Activated CD4-positive, alpha-beta memory T cell treated with anti-CD3 and anti-CD28 coated beads, Interleukin-2, amount 10 ng/mL, durations not matched to agents 7 days and 5 days (primary cell): ENCODE results near the gene AVEN. TPM values are rescaled to one million over a fixed set of nuclear protein-coding genes. Genes with fewer than 3 reads are reported as not detected.

Source experiments
- CTCF ChIA-PET: fragments of 350-600 bp; sonication (Branson Sonifier 250); formaldehyde crosslinking; loops from one replicate; lab custom pipeline; 2021; ENCODE audit warnings: antibody characterized with exemption, inconsistent platforms; lab: Charles Lee
- POLR2A ChIA-PET: fragments of 350-600 bp; sonication (Branson Sonifier 250); formaldehyde crosslinking; loops from one replicate; lab custom pipeline; 2021; ENCODE audit warnings: antibody characterized with exemption; lab: Charles Lee
- DNase-seq: peaks from one replicate; pipeline ENCODE4 v3.0.0-alpha.2; 2020
- H3K27ac Mint-ChIP-seq: one replicate; pipeline ENCODE4 v1.8.0; 2021; ENCODE audit warnings: mild to moderate bottlenecking, mixed read lengths
- H3K27me3 Mint-ChIP-seq: one replicate; pipeline ENCODE4 v1.8.0; 2021; ENCODE audit warnings: mixed read lengths
- H3K36me3 Mint-ChIP-seq: one replicate; pipeline ENCODE4 v1.8.0; 2021; ENCODE audit warnings: low read depth, mixed read lengths
- H3K4me1 Mint-ChIP-seq: one replicate; pipeline ENCODE4 v1.8.0; 2021; ENCODE audit warnings: mixed read lengths
- H3K4me3 Mint-ChIP-seq: one replicate; pipeline ENCODE4 v1.8.0; 2021; ENCODE audit warnings: mild to moderate bottlenecking, mixed read lengths
- H3K9me3 Mint-ChIP-seq: one replicate; pipeline ENCODE4 v1.8.0; 2021; ENCODE audit warnings: mixed read lengths
- total RNA-seq, 2 experiments: library from RNA; stranded (reverse); gene quantifications; one replicate each; pipeline ENCODE4 v1.2.3, GENCODE V29; 2021

AVEN gene
- total RNA-seq, 2 experiments from 2014 or later, result 8.9 to 9.7 TPM

GRCh38 chr15:33964665-33965040, 74.4 kb downstream of the AVEN start:
- Mint-ChIP-seq H3K36me3 (no peaks in the 10 kb centered on the region), H3K4me1 (no peaks in the 10 kb centered on the region), H3K4me3 (no peak overlapping the region), H3K9me3 (no peaks in the 10 kb centered on the region), H3K27me3 (no peaks in the 10 kb centered on the region), H3K27ac (no peak overlapping the region)
- CTCF ChIA-PET, result interaction anchor here (0.5 to 1.1 kb wide), 2 partner anchors 200 to 230 kb away, joined by 3 to 4 read pairs; no protein-coding TSS in a partner anchor
- POLR2A ChIA-PET, result no interaction called here
- no peak for DNase-seq

- no peak for DNase-seq
- CTCF ChIA-PET, result interaction anchor here (0.5 to 1.1 kb wide), 4 partner anchors 198 to 1002 kb away, joined by 3 to 4 read pairs (median 3); no protein-coding TSS in a partner anchor
- H3K4me3 Mint-ChIP-seq, result no peak overlapping the region
- POLR2A ChIA-PET, result interaction anchor here (0.6 kb wide), 1 partner anchor 22 kb away, joined by 3 read pairs; no protein-coding TSS in a partner anchor
- no peaks in the 10 kb centered on the region for H3K27me3 Mint-ChIP-seq
- H3K9me3 Mint-ChIP-seq, result no peaks in the 10 kb centered on the region
- no peak overlapping the region for H3K27ac Mint-ChIP-seq
- no peaks in the 10 kb centered on the region for H3K36me3 Mint-ChIP-seq
- H3K4me1 Mint-ChIP-seq, result no peaks in the 10 kb centered on the region
Measured at GRCh38 chr15:33963831-33964664, 75.0 kb downstream of the AVEN start.

DNA sequence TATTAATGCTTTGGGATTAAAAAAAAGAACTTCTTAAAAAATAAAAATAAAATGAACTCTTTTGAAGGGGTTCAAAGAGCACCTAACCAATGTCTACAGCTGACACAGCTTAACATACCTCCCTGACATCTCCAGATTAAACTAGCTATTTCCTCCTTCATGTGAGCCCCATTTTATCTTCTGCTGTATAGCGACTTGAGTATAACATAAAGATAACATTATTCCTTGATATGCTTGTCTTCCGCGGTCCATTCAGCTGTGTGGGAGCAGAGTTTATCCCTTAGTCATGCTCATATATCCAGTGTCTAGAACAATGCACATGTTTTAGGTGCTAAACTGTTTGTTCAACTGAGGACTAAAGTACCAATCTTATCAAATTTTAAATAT, 78.5 kb downstream of the AVEN start:
- Mint-ChIP-seq H3K9me3 (no peaks in the 10 kb centered on the region), H3K27me3 (no peaks in the 10 kb centered on the region), H3K4me3 (no peak overlapping the region), H3K4me1 (no peaks in the 10 kb centered on the region), H3K27ac (no peak overlapping the region), H3K36me3 (no peaks in the 10 kb centered on the region)
- CTCF ChIA-PET, result interaction anchor here (1.0 kb wide), 1 partner anchor 9 kb away, joined by 6 read pairs; no protein-coding TSS in a partner anchor
- POLR2A ChIA-PET, result interaction anchor here (0.7 kb wide), 1 partner anchor 100 kb away, joined by 3 read pairs; no protein-coding TSS in a partner anchor
- no peak for DNase-seq

DNA sequence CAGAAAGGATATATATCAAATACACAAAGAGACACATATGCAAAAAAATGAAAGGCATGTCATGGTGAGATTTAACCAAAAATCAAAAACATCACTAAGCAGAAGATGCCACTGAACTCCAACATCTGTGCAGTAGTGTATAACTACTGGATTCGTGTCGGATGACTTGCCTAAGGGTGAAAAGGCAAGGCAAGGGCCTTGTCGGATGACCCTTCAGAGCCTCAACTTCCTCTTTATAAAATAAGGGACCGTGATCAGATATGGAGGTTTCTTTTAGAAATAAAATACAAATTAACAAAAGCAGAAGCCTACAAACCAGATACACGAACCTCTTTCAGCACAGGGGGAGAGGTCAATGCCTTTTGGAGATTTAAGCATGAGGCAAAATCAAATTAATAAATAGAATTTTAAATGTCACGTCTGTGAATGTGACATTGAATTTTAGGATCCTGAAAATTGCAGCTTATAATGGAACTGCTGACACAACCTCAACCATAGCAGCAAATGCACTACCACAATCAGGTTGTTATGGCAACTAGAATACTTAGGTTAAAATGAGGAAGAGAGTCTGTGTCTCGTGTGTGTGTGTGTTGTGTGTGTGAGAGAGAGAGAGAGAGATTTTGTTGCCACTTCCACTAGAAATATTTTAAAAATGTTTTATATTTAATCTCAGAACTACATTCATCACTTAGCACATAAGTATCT, 79.0 kb downstream of the AVEN start:
- no peaks in the 10 kb centered on the region for H3K9me3 Mint-ChIP-seq
- POLR2A ChIA-PET, result no interaction called here
- no peaks in the 10 kb centered on the region for H3K36me3 Mint-ChIP-seq
- no peak overlapping the region for H3K4me3 Mint-ChIP-seq
- H3K27ac Mint-ChIP-seq, result no peak overlapping the region
- H3K27me3 Mint-ChIP-seq, result no peaks in the 10 kb centered on the region
- H3K4me1 Mint-ChIP-seq, result no peaks in the 10 kb centered on the region
- no peak for DNase-seq
- CTCF ChIA-PET, result interaction anchor here (1.0 kb wide), 1 partner anchor 10 kb away, joined by 6 read pairs; no protein-coding TSS in a partner anchor

DNA sequence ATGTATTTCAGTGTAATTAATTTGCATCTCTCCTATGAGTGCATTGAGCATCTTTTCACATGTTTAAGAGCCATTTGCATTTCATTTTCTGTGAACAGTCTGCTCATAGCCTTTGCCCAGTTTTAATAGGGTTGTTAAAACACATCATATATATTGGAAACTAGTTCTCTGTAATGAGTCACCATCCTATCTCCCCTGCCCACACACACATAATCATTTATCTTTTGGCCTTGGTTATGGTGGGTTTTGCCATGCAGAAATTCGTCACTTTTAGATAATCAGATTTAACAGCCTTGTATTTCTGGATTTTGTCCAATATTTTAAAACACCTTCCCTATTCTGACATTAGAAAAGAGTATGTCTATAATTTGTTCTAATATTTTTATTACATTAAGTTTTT, 82.6 kb downstream of the AVEN start:
- DNase-seq, result no peak
- ChIA-PET POLR2A (no interaction called here), CTCF (interaction anchor here (0.5 kb wide), 2 partner anchors 260 to 968 kb away, joined by 3 to 6 read pairs; no protein-coding TSS in a partner anchor)
- Mint-ChIP-seq H3K9me3 (no peaks in the 10 kb centered on the region), H3K36me3 (no peaks in the 10 kb centered on the region), H3K4me3 (no peak overlapping the region), H3K27ac (no peak overlapping the region), H3K4me1 (no peaks in the 10 kb centered on the region), H3K27me3 (no peaks in the 10 kb centered on the region)

DNA sequence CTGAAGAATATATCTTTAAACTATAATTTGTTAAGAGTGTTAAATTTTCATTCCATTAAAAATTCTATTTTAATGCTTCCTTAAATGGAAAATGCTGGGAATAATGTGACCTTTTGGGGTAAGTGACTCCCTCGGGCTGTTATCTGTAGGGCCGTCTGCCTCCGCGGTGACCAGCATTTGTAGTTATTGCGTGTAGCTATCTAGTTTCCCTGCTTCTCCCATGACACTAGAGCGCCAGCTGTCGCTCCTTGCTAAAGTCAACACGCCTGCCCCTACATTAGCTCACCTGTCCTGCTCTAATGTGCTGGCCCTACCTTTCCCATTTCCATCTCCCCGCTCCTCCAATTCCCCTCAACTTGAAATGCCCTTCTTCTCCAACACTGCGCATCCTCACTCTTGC, 83.1 kb downstream of the AVEN start:
- CTCF ChIA-PET, result no interaction called here
- POLR2A ChIA-PET, result no interaction called here
- Mint-ChIP-seq H3K4me3 (no peak overlapping the region), H3K27ac (no peak overlapping the region), H3K36me3 (no peaks in the 10 kb centered on the region), H3K4me1 (no peaks in the 10 kb centered on the region), H3K27me3 (no peaks in the 10 kb centered on the region), H3K9me3 (no peaks in the 10 kb centered on the region)
- no peak for DNase-seq

GRCh38 chr15:33946152-33946551, 92.9 kb downstream of the AVEN start:
- H3K27ac Mint-ChIP-seq, result no peak overlapping the region
- no peak for DNase-seq
- no peaks in the 10 kb centered on the region for H3K4me1 Mint-ChIP-seq
- ChIA-PET POLR2A (no interaction called here), CTCF (no interaction called here)
- H3K36me3 Mint-ChIP-seq, result no peaks in the 10 kb centered on the region
- H3K27me3 Mint-ChIP-seq, result no peaks in the 10 kb centered on the region
- H3K9me3 Mint-ChIP-seq, result no peaks in the 10 kb centered on the region
- H3K4me3 Mint-ChIP-seq, result no peak overlapping the region

DNA sequence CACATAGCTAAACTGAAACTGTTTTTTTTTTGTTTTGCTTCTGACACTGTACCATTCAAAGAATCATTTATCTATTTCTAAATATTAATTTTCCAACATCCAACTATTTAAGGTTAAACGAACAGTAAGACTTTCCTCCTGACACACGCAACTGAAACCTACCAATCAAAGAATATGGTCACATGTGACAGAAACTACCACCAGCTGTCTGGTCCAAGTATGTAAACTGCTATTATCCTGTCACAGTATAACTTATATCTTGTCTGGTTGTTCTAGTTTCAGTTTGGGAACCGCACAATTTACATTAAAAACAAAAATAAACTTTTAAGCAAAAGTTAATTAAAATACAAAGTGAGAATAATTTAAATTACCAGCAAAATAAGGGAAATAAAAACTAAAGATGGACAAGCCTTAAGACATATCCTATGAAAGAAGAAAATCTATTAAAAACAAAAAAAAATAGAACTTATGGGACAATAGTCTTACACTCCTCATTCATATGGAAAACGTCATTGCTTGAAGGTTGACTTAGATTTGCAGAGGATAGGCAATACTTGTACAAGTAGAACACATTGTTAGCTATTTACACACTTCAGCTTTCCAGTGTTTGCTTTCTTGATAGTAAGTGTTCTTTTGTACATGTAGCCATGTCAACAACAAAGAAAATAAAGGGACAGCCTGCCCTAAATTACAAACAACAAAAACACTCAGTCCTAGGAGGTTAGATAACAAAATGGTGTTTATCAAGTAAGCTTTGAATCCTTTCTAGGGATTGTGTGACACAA, 97.5 kb downstream of the AVEN start:
- Mint-ChIP-seq H3K4me3 (no peak overlapping the region), H3K36me3 (no peaks in the 10 kb centered on the region), H3K4me1 (no peaks in the 10 kb centered on the region), H3K27me3 (no peaks in the 10 kb centered on the region), H3K27ac (no peak overlapping the region), H3K9me3 (no peaks in the 10 kb centered on the region)
- DNase-seq, result no peak
- ChIA-PET POLR2A (interaction anchor here (0.6 kb wide), 1 partner anchor 23 kb away, joined by 3 read pairs; no protein-coding TSS in a partner anchor), CTCF (interaction anchor here (0.6 to 1.3 kb wide), 2 partner anchors 268 to 274 kb away, joined by 3 to 4 read pairs; partner anchors contain the start of gene KATNBL1)

DNA sequence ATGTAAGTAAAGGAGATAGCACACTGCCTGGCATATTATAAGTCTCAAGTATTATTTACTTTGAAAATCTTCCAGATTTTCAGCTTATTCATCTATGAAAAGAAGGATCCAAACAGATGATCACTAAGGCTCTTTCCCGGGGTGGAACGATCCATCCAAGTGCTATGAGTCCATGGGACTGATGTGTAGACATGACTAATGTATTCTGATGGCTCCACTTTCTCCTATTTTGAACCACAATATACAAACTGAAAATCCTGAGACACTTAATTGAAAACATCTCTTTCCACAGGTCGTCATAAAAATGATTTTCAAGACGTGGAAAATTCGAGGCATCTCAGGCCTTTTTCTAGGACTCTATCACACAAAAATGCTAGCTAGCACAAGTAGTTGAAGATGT, 104.1 kb downstream of the AVEN start:
- Mint-ChIP-seq H3K9me3 (no peaks in the 10 kb centered on the region), H3K36me3 (no peaks in the 10 kb centered on the region), H3K27ac (no peak overlapping the region), H3K4me1 (no peaks in the 10 kb centered on the region), H3K4me3 (no peak overlapping the region), H3K27me3 (no peaks in the 10 kb centered on the region)
- DNase-seq, result no peak
- CTCF ChIA-PET, result no interaction called here
- POLR2A ChIA-PET, result no interaction called here

DNA sequence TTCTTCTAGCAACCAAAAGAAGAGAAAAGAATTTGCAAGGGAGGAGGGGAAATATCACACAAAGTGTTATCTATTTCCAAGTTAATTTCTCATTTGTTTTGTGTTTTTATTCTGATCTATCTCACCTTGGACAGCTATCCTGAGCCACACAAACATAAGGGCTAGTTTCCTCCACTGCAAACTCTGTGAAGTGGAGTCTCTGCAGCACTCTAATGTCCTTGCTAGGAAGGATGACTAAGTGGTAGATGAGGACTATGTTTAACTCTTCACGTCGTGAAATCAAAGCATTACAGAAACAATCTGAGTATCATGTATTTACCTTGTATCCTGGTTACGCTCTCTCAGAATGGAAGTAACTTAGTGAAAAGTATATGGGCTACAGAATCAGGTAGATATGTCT, 104.6 kb downstream of the AVEN start:
- Mint-ChIP-seq H3K9me3 (no peaks in the 10 kb centered on the region), H3K36me3 (no peaks in the 10 kb centered on the region), H3K27ac (no peak overlapping the region), H3K27me3 (no peaks in the 10 kb centered on the region), H3K4me1 (no peaks in the 10 kb centered on the region), H3K4me3 (no peak overlapping the region)
- POLR2A ChIA-PET, result no interaction called here
- CTCF ChIA-PET, result no interaction called here
- DNase-seq, result no peak

DNA sequence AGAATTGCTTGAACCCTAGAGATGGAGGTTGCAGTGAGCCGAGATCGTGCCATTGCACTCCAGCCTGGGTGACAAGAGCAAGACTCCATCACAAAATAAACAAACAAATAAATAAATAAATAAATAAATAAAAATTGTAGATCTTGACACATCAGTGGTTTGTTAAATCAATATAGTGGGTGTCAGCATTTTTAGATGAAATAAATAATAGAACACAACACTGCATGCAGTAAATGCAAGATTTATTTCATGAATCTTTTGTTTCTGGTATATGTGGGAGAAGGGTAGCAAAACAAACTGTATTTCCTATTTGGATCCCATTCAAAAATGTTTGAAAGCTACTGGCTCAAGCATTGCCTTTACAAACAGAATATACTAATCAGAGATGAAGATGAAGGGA, 106.3 kb downstream of the AVEN start:
- ChIA-PET POLR2A (no interaction called here), CTCF (no interaction called here)
- Mint-ChIP-seq H3K27ac (no peak overlapping the region), H3K4me1 (no peaks in the 10 kb centered on the region), H3K9me3 (no peaks in the 10 kb centered on the region), H3K4me3 (no peak overlapping the region), H3K27me3 (no peaks in the 10 kb centered on the region), H3K36me3 (no peaks in the 10 kb centered on the region)
- DNase-seq, result no peak

- no peak overlapping the region for H3K4me3 Mint-ChIP-seq
- CTCF ChIA-PET, result no interaction called here
- no peak for DNase-seq
- H3K4me1 Mint-ChIP-seq, result no peaks in the 10 kb centered on the region
- POLR2A ChIA-PET, result no interaction called here
- H3K27ac Mint-ChIP-seq, result no peak overlapping the region
- no peaks in the 10 kb centered on the region for H3K9me3 Mint-ChIP-seq
- H3K36me3 Mint-ChIP-seq, result no peaks in the 10 kb centered on the region
- H3K27me3 Mint-ChIP-seq, result no peaks in the 10 kb centered on the region
Measured at GRCh38 chr15:33926260-33926659, 112.7 kb downstream of the AVEN start.

DNA sequence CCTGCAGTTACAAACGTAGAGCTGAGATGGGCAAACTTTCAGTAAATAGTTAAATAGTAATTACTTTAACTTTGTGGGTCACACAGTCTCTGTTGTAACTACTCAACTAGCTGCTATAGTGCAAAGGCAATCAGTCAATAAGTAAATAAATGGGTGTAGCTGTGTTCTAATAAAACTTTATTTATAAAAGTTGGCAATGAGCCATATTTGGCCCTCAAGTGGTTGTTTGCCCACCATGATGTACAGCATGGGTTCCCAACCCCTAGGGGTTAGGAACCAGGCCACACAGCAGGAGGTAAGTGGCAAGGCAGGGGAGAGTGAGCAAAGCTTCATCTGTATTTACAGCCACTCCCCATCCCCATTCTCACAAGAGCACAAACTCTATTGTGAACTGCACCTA, 115.6 kb downstream of the AVEN start:
- POLR2A ChIA-PET, result no interaction called here
- no peak overlapping the region for H3K4me3 Mint-ChIP-seq
- H3K9me3 Mint-ChIP-seq, result no peaks in the 10 kb centered on the region
- no peaks in the 10 kb centered on the region for H3K36me3 Mint-ChIP-seq
- DNase-seq, result no peak
- no peaks in the 10 kb centered on the region for H3K4me1 Mint-ChIP-seq
- no peaks in the 10 kb centered on the region for H3K27me3 Mint-ChIP-seq
- CTCF ChIA-PET, result no interaction called here
- no peak overlapping the region for H3K27ac Mint-ChIP-seq
